Sigmoid colon (tissue), 4 donors: ENCODE results near the gene GDNF.
A peak's percentile ranks its signal among the peaks of the same experiment; 100 is the strongest.

Experiments
- EP300 ChIP-seq, 4 donors: sonication (generic); formaldehyde crosslinking; IDR thresholded peaks; one replicate each; pipeline ENCODE4 v1.6.1; 2017; ENCODE audit warnings: antibody characterized with exemption in 4 of 4
- POLR2A ChIP-seq, 2 donors: fragments of 450-650 bp; IDR thresholded peaks; one replicate each; pipeline ENCODE4 v1.6.1; 2016; ENCODE audit warnings: antibody characterized with exemption in 2 of 2, mild to moderate bottlenecking in 2 of 2, moderate library complexity in 2 of 2
- POLR2AphosphoS5 ChIP-seq, 4 donors: sonication (generic); formaldehyde crosslinking; IDR thresholded peaks; one replicate each; pipeline ENCODE4 v1.6.1; 2017; ENCODE audit warnings: antibody characterized with exemption in 4 of 4
- TF ChIP-seq, protein P1 (sequence below), 4 experiments: fragments of 450-650 bp in 3 of 4; fragments of 200-600 bp in 1 of 4; IDR thresholded peaks; one replicate each; pipeline ENCODE4 v1.5.1; 2016 to 2019; ENCODE audit warnings: antibody characterized with exemption in 4 of 4, mild to moderate bottlenecking in 3 of 4, moderate library complexity in 2 of 4

DNA sequence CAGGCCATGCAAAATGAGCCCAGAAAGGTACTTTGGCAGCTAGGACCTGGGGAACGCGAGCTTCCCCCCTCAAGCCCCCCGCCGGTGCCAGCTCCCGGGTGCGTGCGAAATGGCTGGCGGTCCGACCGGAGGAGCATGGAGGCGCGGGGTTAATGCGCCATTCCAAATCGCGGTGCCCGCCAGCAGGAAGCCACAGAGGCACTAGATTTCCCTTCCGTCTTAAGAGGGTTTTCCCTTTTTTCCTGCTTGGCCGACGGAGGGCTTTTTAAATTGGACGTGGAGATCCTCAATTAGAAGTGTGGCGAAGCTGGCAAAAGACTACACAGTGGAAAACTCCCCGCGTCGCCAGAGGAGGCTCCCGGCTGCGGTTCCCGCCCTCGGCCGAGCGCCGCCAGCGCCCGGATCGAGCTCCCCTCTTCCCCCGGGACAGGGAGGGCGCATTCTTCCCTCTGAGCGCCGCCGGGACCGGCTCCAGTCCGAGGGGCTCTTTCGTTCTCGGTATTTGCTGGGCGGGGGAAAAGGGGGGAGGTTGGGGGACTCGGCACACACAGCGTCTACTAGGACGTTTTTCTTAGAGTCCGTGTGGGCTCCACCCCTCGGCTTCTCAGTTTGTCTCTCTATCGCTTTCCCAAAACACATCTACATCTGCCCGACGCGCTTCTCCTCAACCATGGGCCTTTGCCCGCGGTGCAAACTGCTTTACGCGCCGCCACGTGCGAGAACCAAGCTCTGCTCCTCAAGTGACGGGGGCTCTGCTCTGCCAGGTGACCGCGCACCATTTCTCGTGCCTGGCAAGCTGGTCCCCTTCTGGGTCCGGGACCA lies 3.0 kb downstream of the GDNF start:
- TF ChIP-seq, protein P1, sequence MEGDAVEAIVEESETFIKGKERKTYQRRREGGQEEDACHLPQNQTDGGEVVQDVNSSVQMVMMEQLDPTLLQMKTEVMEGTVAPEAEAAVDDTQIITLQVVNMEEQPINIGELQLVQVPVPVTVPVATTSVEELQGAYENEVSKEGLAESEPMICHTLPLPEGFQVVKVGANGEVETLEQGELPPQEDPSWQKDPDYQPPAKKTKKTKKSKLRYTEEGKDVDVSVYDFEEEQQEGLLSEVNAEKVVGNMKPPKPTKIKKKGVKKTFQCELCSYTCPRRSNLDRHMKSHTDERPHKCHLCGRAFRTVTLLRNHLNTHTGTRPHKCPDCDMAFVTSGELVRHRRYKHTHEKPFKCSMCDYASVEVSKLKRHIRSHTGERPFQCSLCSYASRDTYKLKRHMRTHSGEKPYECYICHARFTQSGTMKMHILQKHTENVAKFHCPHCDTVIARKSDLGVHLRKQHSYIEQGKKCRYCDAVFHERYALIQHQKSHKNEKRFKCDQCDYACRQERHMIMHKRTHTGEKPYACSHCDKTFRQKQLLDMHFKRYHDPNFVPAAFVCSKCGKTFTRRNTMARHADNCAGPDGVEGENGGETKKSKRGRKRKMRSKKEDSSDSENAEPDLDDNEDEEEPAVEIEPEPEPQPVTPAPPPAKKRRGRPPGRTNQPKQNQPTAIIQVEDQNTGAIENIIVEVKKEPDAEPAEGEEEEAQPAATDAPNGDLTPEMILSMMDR (IDR thresholded peaks at IDR 0.05): no peak
- peak in 1 of 4 donors; percentile 23 for TF ChIP-seq POLR2AphosphoS5 (IDR thresholded peaks at IDR 0.05)
- no peak for TF ChIP-seq POLR2A (IDR thresholded peaks at IDR 0.05)
- no peak for TF ChIP-seq EP300 (IDR thresholded peaks at IDR 0.05)
